ENCODE results near the gene SMG6.

SMG6 gene

DNA sequence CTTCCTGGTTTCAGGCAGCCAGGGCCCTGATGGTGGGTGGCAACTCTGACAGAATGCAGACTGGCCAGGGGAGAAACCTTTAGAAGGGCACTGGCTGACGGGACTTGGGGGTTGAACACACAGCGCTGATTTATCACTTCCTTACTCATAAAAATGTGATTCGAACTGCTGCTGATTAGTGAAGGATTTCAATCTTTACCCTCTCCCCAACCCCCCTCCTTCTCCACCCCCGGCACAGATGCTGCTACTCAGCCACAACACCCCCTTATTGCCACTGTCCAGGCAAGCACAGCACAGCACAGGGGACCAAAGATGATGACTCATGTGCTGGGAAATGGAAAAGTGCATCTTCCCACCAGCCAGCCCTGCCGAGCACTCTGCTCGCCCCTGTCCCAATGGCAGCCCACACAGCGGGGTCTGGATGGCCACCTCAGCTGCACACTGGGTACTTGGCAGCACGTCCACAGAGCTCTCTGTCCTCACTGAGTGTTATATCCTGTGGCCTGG, 70.1 kb downstream of the SMG6 start:
- CTCF ChIA-PET = interaction anchor here (1.1 kb wide), 1 partner anchor 10 kb away, joined by 3 read pairs; no protein-coding TSS in a partner anchor
- no peak for DNase-seq (ENCODE audit: extremely low spot score)
- POLR2A ChIA-PET = no interaction called here

DNA sequence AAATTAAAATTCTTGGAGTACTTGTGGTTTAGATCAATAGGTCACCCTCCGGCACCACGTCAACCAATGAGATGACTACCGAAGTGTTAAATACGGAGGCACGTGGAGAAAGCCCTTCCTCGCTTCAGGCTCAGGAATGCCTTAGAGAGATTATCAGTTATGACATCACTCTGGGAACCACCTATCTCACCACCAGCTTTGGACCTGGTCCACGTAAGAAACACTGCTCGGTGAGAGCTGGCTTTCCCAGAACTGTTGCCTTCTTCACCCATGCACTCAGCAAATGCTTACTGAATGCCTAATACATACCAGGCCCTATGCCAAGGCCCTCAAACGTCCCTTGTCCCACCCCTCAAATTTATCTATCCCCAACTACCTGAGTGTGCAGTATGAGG, 71.3 kb downstream of the SMG6 start:
- no peak for DNase-seq (ENCODE audit: extremely low spot score)
- TF ChIP-seq, protein P1, sequence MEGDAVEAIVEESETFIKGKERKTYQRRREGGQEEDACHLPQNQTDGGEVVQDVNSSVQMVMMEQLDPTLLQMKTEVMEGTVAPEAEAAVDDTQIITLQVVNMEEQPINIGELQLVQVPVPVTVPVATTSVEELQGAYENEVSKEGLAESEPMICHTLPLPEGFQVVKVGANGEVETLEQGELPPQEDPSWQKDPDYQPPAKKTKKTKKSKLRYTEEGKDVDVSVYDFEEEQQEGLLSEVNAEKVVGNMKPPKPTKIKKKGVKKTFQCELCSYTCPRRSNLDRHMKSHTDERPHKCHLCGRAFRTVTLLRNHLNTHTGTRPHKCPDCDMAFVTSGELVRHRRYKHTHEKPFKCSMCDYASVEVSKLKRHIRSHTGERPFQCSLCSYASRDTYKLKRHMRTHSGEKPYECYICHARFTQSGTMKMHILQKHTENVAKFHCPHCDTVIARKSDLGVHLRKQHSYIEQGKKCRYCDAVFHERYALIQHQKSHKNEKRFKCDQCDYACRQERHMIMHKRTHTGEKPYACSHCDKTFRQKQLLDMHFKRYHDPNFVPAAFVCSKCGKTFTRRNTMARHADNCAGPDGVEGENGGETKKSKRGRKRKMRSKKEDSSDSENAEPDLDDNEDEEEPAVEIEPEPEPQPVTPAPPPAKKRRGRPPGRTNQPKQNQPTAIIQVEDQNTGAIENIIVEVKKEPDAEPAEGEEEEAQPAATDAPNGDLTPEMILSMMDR (IDR thresholded peaks at IDR 0.05; ENCODE audit: control extremely low read depth, extremely low read depth, low read depth, missing control alignments) = no peak
- POLR2A ChIA-PET = no interaction called here
- CTCF ChIA-PET = interaction anchor here (1.2 to 6.7 kb wide), 5 partner anchors 8 to 174 kb away, joined by 3 to 31 read pairs (median 5); no protein-coding TSS in a partner anchor

More for the DNA sequence above, 70.1 kb downstream of the SMG6 start:
- TF ChIP-seq, protein P1 (IDR thresholded peaks at IDR 0.05; ENCODE audit: control extremely low read depth, extremely low read depth, low read depth, missing control alignments) = no peak

DNA sequence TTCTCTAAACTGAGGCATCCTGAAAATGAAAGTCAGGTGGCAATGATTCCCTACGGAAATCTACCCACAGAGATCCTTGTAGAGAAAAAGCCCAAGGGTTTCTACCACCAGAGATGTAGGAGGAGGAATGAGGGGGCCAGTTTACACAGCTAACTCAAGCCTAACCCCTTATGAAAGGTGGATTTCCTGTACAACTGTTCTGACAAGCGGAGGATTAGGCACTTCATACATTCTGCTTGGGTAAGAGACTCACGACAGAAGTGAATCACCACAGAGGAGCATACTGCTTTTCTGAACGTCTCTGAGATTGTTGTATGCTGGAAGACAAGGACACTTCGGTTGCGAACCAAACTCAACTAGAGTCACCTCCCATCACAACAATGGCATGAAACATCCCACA, 72.7 kb downstream of the SMG6 start:
- POLR2A ChIA-PET = no interaction called here
- TF ChIP-seq, protein P1 (IDR thresholded peaks at IDR 0.05; ENCODE audit: control extremely low read depth, extremely low read depth, low read depth, missing control alignments) = no peak
- CTCF ChIA-PET = interaction anchor here (0.7 to 6.7 kb wide), 9 partner anchors 8 to 173 kb away, joined by 3 to 31 read pairs (median 4); no protein-coding TSS in a partner anchor
- no peak for DNase-seq (ENCODE audit: extremely low spot score)

DNA sequence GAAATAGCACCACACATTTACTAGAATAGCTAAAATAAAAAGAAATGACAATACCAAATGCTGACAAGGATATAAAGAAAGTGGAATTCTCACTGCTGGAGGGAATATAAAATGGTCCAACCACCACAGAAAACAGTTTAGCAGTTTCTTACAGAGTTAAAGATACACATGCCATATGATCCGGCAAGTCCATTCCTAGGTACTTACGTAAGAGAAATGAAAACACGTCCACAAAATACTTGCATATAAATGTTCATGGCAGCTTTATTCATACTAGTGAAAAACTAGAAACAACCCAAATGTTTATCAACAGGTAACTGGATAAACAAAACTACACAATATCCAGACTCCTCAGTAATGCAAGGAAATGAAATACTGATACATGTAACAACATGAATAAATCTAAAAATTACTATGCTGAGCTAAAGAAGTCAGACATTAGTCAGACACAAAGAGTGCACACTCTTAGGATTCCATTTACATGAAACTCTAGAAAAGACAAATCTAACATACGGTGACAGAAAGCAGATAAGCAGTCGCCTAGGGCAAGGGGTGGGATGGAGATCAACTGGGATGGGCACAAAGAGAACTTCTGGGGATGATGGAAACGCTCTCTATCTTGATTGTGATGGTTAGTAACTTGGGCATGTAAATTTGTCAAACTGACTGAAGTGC, 76.4 kb downstream of the SMG6 start:
- ChIA-PET POLR2A (no interaction called here), CTCF (interaction anchor here (0.7 to 6.7 kb wide), 6 partner anchors 9 to 173 kb away, joined by 3 to 31 read pairs (median 4); no protein-coding TSS in a partner anchor)

DNA sequence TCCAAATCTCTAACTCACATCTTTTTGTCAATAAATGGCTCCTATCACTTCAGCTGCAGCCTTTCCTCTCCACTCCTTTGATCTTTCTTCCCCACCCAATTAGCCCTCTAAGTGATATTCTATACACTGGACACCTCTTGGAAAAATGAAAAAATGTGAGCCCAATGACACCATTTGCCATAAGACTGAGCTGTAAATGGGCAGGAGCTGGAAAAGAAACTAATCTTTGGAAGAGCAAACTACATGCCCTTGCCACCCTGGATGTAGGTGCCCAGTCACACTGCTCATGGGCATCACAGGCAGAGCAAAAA, 80.0 kb downstream of the SMG6 start:
- no peak for DNase-seq (ENCODE audit: extremely low spot score)
- POLR2A ChIA-PET = interaction anchor here (0.6 to 1.1 kb wide), 2 partner anchors 16 to 58 kb away, joined by 3 read pairs; no protein-coding TSS in a partner anchor
- TF ChIP-seq, protein P1 (IDR thresholded peaks at IDR 0.05; ENCODE audit: control extremely low read depth, extremely low read depth, low read depth, missing control alignments) = no peak
- CTCF ChIA-PET = interaction anchor here (0.6 to 8.2 kb wide), 20 partner anchors 8 to 170 kb away, joined by 3 to 76 read pairs (median 4); partner anchors contain the start of genes HIC1 and SGSM2

More for the DNA sequence above, 76.4 kb downstream of the SMG6 start:
- TF ChIP-seq, protein P1 (IDR thresholded peaks at IDR 0.05; ENCODE audit: control extremely low read depth, extremely low read depth, low read depth, missing control alignments) = no peak
- no peak for DNase-seq (ENCODE audit: extremely low spot score)

DNA sequence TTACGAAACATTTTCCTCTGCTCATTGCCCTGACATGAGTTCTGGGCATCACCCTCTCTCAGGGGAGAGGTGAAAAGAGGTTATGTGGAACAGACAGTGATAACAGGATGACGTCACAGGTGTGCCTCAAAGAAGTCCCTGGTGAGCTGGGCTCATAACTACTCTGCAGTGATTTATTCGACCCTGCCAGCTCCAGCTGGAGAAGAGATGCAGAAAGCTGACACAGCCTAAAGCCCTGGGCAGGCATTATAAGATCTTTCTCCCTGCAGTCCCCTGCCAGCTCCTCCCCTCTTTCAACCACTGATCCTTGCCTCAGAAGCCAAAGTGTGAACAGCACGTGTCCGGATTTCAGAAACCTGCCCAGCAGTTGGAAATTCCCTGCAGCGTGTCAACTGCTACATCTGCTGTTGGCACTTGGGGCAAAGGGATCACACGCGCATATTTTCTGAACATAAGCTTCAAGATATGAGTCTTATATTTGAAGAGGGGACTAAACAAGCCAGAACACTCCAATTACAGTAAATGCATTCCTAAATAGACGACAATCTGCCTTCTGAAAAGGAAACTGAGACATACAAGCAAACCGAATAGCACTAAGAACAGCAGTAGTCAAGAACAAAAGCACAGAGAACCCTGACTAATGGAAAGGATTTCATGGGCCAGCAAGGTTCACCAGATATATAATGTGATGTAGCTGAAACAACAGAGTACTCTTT, 80.5 kb downstream of the SMG6 start:
- CTCF ChIA-PET = interaction anchor here (0.7 to 8.2 kb wide), 20 partner anchors 8 to 169 kb away, joined by 3 to 76 read pairs (median 4); partner anchors contain the start of gene HIC1
- POLR2A ChIA-PET = interaction anchor here (1.0 to 1.1 kb wide), 2 partner anchors 17 to 138 kb away, joined by 3 read pairs; no protein-coding TSS in a partner anchor
- TF ChIP-seq, protein P1 (IDR thresholded peaks at IDR 0.05; ENCODE audit: control extremely low read depth, extremely low read depth, low read depth, missing control alignments) = no peak
- peak; percentile 50 for DNase-seq (ENCODE audit: extremely low spot score)

Data from GM10248 (cell line).